Coronary artery (tissue), 2 donors: ENCODE results near the gene PIAS1.

Experiments used
- DNase-seq: peaks from one replicate; pipeline ENCODE4 v3.0.0-alpha.2; 2017; ENCODE audit warnings: low spot score
- H3K27ac ChIP-seq, 2 donors: fragments of 200-600 bp; sonication (generic); one replicate each; pipeline ENCODE4 v1.5.1; 2016 to 2019
- H3K4me3 ChIP-seq: fragments of 200-600 bp; sonication (generic); 2 replicates; pipeline ENCODE4 v1.5.1; 2016; ENCODE audit warnings: mild to moderate bottlenecking, moderate library complexity
- CTCF ChIP-seq: fragments of 200-600 bp; sonication (generic); IDR thresholded peaks from one replicate; pipeline ENCODE4 v1.5.1; 2019; ENCODE audit warnings: antibody characterized with exemption

PIAS1 gene

GRCh38 chr15:68047826-68048225 lies 6.3 kb upstream of the PIAS1 start:
- Histone ChIP-seq H3K4me3 (no peak overlapping the region), H3K27ac (no peak overlapping the region)
- no peak for TF ChIP-seq CTCF
- DNase-seq = no peak

GRCh38 chr15:68051109-68051508 lies 3.0 kb upstream of the PIAS1 start:
- Histone ChIP-seq H3K27ac (no peak overlapping the region), H3K4me3 (no peak overlapping the region)
- no peak for TF ChIP-seq CTCF
- DNase-seq = no peak

- Histone ChIP-seq H3K27ac (no peak overlapping the region), H3K4me3 (no peak overlapping the region)
- no peak for TF ChIP-seq CTCF
- DNase-seq = no peak
Measured at GRCh38 chr15:68051907-68052306, 2.2 kb upstream of the PIAS1 start.

- Histone ChIP-seq H3K27ac (no peak overlapping the region), H3K4me3 (no peak overlapping the region)
- no peak for TF ChIP-seq CTCF
- no peak for DNase-seq
Measured at GRCh38 chr15:68052431-68052830, 1.7 kb upstream of the PIAS1 start.

GRCh38 chr15:68053001-68053400 lies 1.1 kb upstream of the PIAS1 start:
- TF ChIP-seq CTCF = no peak
- Histone ChIP-seq H3K27ac (no peak overlapping the region), H3K4me3 (no peak overlapping the region)
- DNase-seq = no peak

GRCh38 chr15:68054628-68055223 lies 611 bp downstream of the PIAS1 start:
- no peak for TF ChIP-seq CTCF
- peak overlapping the region; percentile 93 for H3K4me3 ChIP-seq
- DNase-seq = peak; percentile 83
- H3K27ac ChIP-seq = peak overlapping the region; percentile 94 to 96

- TF ChIP-seq CTCF = no peak
- Histone ChIP-seq H3K4me3 (peak overlapping the region; percentile 93), H3K27ac (peak overlapping the region; percentile 94 to 96)
- DNase-seq = no peak
Measured at GRCh38 chr15:68055224-68055705, 1.1 kb downstream of the PIAS1 start.
